Midbrain (tissue), 1 donor: ENCODE data around the gene ING4.
A peak's percentile ranks its signal among the peaks of the same experiment; 100 is the strongest.

Source experiments
- DNase-seq: peaks from one replicate; lab custom pipeline; 2025; lab: John Stamatoyannopoulos, UW

The ING4 gene

DNA sequence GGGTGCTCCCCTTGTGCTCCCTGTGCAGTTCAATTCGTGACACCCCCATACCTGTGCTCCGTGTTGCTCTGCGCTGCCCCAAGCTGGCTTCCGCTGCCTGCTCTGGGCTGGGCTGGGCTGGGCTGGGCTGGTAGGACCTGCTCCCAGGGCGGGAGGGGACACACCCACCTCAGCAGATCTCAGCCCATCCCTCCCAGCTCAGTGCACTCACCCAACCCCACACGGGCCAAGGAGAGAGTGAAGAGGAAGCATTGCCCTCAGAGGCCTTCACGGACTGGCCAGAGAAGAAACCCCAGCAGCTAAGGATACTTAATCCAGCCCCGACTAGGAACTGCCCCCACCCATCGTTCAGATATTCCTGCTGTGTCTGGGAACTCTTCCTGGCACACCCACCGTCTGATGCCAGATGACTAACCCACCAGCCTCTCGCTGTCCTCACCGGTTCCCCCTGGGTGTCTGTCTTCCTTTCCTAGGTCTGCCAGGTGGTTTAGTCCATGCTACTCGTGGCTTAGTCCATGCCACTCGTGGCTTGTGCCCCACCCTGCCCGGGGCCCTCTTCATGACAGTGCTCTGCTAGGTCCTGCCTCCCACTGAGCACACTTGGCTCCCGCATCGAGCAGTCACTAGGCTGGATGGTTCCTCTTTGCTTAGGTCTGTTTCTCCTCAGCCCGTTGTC, 26.9 kb downstream of the ING4 start, which contains the start of gene LPAR5:
TSS of gene LPAR5 (minus strand) at position 104 of the 676 bp plus-strand sequence. CDS start 14,711 bp downstream, outside the sequence.
- no peak for DNase-seq

DNA sequence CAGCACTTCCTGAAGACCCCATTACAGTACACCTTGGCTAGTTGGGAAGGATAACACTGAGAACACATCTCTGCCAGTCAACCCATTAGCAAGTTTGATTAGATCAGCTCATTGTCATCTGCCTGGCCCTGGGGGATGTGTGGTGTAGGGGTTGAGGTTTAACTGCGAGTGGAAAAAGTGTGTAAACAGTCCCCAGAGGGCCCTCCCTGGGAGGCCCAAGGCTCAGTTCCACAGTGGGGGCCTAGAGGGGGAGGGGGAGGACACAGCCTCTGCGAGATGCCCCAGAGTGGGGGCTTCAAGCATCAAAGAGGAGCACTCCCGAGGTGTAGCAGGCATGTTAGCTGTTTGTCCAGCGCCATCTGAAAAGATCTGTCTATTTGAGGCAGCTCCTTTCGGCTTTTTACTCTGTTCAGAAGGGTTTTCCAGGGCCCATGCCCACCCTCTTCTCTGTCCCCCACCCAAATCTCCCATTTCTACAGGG, 27.5 kb downstream of the ING4 start:
- no peak for DNase-seq

DNA sequence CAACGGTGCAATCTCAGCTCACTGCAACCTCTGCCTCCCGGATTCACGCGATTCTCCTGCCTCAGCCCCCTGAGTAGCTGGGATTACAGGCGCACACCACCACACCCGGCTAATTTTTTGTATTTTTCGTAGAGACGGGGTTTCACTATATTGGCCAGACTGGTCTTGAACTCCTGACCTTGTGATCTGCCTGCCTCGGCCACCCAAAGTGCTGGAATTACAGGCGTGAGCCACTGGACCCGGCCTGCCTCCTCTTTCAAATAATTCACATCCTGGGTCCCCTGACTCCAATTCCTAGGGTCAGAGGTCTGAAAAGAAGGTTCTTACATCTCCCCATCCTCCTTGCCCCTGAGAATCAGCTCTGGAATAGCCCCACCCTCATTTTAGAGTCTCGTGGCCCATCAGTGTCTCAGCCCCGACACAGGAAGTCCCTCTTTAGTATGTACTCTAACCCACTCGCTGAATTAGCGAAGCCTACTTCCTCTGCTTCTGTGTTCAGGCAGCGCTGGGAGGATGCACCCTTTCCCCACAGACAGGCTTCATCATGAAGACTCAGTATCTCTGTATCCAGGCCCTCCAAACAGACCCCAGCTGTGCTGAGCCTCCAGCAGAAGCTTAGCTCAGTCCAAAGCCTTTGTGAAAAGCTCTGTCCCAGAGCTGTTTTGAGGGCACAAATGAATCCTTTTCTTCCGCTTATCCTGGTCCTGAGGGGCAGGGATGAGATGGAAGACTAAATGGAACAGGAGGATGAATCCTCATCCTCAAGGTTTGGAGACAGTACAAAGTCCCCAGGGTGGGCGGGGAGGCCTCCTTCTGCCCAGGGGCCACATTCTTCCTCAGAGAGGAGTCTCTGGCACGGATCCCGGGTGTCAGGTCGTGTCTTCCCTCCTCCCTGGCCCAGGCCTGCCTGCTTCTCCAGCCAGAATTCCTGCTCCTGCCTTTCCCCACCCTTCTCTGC, 30.6 kb downstream of the ING4 start:
- peak; percentile 27 for DNase-seq

DNA sequence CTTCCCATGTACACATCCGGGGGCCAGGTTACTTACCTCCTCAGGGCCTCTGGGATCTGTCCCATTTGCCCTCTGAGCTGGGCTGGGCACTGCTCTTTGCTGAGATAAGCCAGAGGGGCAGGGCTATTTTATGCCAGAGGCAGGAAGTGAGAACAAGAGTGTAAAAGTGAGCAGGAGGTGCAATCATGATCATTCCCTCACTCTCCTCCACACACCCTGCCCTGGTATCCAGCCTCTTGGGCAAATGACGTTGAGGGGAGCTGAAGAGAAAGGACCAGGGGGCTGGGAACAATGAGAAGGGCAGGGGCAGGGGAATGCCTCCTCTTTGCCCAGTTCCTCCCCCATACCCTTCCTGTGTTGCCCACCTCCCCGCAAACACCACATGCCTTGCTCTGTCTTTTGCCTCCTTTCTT, 31.4 kb downstream of the ING4 start:
- DNase-seq = no peak

DNA sequence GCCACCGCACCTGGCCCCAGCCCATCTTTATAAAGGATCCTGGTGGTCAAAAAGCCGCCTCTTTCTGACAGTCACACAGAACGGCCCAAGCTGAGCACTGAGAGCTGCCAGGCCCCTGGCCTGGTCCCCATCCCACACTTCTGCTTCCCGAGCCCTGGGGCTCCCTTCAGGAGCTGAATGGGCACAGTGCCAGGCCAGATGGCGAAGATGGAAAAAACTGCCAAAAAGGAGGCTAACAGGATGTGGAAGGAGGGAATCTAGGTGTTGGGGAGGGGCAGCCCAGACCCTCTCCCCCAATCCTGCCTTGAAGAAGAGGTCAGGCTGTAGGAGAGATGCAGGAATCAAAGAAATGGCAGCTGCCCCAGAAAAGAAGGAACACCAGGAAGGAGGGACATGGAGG, 32.2 kb downstream of the ING4 start:
- DNase-seq = no peak

DNA sequence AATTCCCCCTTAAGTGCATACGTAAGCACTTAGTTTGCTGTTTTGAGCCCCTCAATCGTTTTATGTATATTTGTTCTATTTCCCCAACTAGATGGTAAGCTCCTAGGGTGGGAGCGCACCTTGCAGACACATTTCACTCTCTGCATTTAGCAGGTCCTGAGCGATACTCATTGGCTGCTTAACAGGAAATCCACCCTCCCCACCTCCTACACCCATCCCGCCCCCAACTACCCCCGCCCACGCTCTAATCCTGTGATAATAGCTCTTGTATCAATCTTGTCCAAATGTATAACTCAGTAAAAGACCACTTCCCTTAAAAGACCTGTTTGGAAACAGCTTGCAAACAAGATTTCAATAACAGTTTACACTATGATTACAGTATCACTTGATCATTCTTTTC, 35.3 kb downstream of the ING4 start:
- no peak for DNase-seq

DNA sequence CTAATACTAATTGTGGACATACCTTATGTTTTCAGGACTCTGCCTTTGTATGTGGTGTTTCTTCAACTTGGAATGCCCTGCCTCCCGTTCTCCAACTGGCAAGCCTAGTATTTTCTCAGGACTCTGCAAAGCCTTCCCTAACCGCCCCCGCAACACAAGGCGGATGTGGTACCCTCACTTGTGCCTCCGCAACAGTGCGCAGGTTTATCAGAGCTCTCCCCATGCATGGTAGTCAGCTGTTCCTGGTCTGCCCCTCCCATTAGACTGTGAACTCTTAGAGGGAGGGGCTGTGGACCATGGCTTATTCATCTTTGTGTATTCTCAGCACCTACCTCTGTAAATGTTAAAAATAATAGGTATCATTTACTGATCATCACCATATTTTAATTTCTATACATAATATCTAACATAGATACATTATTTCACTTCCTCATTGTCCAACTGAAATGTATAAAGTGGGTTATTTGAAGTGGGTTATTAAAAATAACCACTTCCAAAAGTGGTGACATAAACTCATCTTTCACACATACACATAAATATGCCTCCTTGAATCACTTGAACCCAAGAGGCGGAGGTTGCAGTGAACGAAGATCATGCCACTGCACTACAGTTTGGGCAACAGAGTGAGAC, 36.1 kb downstream of the ING4 start:
- DNase-seq = no peak

DNA sequence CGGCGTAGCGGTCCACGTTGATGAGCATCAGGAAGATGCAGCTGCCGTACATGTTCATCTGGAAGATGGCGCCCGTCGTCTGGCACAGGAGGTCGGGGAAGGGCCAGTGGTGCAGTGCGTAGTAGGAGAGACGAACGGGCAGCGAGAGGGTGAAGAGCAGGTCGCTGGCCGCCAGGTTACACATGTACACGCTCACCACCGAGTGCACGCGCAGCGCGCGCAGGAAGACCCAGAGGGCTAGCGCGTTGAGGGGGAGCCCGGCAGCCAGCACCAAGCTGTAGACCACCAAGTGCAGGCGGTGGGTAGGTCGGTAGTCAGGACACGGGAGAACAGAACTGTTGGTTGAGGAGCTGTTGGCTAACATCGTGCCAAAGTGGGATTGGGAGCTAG, 42.0 kb downstream of the ING4 start:
- no peak for DNase-seq

DNA sequence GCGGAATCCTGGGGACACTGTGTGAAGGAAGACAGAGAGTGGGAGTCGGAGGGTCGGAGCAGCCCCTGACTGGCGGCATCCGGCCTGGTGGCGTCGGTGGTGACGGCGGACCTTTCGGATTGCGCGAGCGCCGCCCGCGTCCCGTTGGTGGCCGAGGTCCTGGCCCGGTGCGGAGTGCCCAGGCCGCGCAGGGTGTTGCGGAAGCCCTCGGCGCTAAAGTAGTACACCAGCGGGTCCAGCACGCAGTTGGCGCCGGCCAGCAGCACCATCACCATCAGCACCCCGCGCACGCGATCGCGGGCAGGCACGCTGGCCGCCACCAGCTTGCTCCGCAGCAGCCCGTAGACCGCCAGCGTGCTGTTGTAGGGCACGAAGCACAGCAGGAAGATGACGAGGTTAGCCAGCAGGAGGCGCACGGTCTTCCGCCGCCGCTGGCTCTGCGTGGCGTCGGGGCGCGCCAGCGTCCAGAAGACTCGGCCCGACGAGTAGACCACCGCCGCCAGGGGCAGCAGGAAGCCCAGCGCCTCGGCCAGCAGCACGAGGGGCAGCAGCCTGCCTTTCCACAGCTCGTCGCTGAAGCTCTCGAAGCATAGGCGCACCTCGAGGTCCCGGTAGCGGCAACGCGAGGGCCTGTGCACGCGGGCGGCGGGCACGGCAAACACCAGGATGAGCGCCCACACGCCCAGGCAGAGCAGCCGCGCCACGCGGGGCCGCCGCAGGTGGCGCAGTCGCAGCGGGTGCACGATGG, 42.6 kb downstream of the ING4 start:
- no peak for DNase-seq

DNA sequence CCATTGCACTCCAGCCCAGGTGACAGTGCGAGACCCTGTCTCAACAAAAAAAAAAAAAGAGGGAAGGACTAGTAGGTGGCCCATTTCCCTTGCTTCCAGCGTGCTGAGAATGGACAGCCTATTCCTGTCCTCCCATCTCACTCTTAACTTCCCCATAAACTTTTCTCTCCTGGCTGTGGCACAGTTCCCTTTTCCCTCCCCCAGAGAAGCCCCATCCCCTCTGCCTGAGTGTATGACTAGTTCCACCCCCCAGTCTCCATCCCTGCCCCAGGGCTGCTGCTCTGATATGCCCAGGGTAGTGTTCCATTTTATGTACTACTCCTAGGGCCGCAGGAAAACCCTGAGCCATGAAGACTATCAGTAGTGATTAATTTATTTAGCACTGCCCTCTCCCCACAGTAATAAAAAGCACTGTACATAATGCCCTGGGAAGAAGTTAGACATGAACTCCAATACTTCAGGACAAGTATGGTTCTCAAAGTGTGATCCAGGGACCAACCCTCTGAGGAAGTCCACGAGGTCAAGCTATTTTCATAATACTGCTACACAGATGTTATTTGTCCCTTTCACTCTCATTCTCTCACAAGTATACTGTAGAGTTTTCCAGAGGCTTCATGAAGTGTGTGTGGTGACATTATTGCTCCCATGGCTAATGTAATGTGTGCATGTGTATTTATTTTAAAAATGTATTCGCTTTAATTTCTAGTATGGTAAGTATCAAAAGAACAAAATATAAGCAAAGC, 44.3 kb downstream of the ING4 start:
- DNase-seq = no peak

DNA sequence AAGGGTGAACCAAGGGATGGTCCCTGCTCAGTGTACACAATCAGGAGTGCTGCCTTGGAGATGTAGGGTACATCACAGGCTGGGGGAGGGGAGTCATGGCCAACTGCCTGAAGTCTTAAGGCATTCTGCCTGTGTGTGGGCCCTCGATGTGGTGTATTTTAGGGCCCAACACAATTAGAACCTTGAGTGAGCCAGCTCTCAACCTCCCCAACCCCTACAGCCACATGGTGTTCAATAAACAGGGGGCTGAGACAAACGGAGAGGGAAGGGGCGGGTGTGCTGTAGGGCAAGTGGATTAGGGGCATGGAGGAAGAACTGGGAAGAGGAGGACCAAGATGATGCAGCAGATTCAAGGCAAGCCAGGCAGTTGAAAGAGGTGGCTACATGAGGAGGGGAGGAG, 47.1 kb downstream of the ING4 start:
- DNase-seq = no peak

DNA sequence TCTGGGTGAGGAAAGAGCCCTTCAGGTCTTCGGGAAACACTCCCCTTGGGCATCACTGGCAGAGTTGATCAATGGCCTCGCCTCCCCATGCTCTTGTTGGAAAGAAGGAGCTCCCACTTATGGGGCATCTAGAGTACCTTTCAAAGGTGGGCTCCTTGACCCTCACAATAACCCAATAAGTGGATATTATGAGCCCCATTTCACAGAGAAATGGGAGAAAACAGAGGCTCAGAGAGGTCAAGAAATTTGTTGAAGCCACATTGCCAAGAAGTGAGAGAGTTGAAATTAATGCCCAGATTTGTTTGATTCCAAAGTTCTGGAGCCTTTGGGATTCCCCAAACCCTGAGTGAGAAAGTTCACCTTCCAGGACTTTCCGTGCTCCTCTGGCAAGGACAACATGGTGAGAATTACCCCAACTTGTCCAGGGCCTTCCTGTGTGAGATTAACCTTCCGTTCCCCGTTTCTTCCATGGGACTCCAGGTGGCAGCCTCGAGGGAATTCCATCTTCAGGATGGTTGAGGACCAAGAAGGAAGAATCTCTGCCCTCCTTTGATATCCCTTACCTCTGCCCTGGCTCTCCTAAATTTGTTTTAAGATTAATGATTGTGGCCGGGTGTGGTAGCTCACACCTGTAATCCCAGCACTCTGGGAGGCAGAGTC, 48.3 kb downstream of the ING4 start:
- no peak for DNase-seq

DNA sequence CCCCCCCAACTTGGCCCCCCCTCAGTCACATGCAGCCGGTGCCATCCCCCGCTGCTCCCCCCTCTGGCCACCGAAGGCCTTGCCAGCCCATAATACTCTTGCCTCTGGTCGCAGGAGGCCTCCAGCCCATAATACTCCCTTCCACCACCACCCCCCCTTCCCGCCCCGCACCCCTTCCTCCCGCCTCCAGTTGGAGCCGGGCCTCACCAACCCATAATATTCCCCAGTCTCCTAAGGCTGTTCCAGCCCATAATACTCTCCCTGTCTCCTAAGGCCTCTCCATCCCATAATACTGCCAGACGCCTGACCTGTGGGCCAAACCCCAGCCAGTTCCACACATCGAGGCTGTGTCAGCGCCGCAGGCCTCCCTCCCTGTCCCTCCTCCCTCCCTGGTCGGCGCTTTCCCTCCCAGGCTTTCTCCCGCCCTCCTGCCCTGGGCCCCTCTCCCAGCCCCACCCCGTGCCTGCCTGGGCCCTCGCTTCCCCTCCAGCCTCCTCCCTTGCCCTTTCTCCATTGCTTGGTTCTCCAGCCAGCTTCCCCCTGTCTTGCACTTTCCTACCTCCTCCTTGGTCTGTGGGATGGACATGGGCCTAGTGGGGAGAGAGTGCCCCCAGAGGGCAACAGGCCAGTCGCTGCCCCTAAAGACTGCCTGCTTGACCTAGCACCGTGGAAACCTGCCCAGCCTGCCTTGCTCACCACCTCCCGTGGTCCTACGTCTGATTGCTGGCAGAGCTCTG, 49.0 kb downstream of the ING4 start:
- peak; percentile 96 for DNase-seq

DNA sequence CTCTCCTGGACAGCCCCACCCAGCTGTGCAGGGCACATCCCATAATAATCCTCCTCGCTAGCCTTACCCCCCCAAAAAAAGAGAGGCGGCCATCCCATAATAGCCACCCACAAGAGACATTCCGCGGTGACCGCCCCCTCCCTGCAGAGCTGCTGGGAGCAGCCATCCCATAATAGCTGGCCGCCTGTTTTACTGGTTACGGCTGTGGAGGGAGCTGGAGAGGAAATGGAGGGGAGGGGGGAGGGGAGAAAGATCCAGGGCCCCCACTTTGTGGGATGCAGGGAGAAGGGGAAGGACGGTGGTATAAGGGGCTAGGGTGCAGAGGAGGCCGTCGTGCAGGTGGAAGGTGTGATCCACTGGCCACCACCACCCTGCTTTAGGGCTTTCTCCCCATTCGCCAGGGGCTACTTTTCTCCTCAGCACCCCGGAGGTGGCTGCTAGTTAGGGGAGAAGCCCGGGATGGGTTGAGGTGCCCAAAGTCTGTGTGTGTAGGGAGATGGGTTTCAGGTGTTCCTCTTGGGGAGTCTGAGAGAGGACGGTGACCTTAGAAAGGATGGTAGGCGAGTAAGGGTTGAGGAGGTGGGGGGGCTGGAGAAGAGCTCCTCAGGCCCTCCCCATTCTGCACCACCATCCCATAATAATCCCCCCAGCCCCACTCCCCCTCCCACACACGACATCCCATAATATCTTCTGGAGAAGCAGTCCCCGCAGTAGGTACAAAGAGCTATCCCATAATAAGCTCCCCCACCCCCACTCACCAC, 49.7 kb downstream of the ING4 start:
- peak; percentile 82 for DNase-seq

DNA sequence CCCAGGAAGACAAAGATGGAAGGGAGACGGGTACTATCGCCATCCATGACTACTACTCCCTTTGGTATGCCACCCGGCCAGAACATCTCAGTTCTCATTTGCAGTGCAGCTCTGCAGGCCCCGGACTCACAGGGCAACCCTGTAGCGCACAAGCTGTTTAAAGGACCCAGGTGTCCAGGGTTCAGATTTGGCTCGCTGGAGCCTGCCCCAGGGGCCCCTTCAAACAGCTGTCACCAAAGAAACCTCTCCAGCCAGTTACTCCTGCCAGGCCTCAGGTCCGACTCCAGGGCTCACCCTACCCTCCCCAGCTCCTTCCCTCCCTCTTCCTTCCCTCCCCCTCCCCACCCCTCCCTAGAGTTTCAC, 50.3 kb downstream of the ING4 start:
- no peak for DNase-seq

DNA sequence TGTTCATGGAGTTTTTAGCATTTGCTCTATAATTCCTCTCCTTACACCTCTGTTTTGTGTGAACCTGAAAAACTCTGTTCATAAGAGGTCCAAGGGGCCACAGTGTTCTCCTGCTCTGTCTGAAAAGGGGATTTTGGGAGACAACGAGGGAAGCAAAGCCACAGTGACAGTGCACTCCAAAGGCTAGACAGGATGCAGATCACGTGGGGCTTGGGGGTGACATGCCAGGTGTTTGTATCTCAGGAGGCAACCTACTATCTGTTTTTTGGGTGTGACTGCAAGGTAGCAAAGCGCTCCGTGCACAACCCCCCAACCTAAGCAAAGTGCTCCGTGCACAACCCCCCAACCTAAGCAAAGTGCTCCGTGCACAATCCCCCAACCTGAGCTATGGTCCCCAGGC, 50.7 kb downstream of the ING4 start:
- no peak for DNase-seq

DNA sequence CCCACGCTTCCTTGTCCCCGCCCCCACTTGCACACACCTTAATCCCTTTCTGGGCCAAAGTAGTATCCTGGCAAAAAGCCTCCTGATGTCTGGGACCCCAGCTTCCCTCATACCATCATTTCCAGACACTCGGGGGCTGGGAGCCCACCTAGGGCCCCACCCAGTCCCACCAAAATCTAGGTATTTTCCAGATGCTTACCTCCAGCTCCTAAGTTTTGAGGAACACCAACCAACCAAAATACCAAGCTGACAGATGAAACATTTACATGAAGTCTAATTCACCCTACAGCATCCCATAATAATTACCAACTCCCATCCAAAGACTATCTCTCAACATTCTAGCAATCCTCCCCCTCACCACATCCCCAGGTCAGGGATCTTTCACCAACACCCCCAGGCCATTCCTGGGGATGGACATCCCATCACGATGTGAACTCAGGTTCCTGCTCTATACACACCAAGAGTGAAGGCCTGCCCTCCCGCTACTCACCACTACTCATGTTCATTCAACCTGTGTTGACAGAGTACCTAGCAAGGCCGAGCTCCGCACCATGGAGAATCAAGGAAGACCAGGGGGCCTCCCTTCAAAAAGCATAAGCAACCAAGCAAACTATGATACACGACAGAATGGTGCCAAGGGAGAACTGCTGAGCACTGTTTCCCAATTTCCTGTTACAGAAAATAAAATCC, 54.2 kb downstream of the ING4 start:
- no peak for DNase-seq

DNA sequence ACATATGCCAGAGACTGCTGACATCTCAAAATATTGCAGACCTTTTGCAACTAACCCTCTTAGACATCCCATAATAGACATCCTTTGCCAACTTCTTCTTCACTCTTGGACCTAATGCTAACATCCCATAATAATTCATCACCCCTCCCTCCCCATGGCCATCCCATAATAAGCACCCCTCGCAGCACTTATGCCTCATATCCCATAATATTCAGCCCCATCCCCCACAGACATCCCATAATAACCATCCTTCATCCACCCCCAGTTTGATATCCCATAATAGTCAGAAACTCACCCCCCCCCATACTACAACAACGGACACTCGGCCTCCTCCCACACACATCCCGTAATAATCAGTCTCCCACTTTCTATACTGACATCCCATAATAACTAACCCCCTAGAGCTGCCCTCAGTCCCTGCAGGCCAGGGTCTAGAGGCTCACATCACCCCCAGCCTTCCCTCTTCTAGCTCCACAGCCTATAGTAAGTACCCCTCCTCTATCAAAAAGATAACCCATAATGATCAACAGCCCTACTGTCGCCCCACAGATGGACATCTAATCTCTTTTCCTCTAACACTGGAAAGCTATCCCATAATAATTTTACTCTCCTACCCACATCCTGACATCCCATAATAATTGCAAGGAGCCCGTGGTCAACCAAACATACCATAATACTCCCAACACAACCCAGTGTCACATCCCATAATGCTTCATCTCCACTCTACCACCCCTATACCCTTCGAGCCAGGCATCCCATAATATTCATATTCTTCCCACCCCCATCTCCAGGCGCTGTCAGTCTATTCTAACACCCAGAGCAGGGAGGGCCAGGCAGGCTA, 54.9 kb downstream of the ING4 start:
- DNase-seq = peak; percentile 85
